ENCODE data around the gene SEL1L. TPM values are rescaled to one million over a fixed set of nuclear protein-coding genes. Genes with fewer than 3 reads are reported as not detected.
A peak's percentile ranks its signal among the peaks of the same experiment; 100 is the strongest.

Gene SEL1L
- polyA plus RNA-seq, 1 of the 3 experiments (the other 2 are of a cell fraction) = 13.8 TPM

DNA sequence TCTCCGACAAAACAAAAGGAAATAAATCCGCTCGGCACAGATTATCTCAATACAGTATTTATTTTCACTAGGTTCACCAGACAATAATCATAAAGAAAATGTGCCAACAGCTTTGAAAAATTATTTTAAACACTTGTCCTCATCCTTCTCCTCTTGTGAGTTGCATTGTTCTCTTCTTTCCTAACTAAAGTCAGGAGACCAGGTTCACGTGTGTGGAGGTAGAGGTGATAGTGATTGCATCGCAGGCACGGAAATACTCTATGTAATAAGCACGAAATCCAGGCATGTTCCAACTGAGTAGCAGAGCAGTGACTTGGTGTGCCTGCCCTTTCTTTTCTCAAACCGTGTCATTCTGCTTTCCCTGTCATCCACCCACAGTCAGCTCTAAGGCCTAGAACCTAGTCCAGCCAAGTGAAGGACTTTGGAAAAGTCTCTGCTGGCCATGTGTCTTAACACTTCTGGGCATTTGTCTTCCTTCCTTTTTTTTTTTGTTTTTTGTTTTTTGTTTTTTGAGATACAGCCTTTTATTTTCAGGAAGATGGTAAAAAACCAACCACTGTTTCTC is 939 bp upstream of the SEL1L start:
- Histone ChIP-seq H3K9ac (no peak overlapping the region), H3K9me2 (no peaks in the 10 kb centered on the region), H3K27me3 (ENCODE audit: insufficient read depth) (no peaks in the 10 kb centered on the region), H3K36me3 (replicated peaks in 1 of 2; ENCODE audit: control insufficient read depth in 1 of 2, insufficient read depth in 2 of 2, low read length in 1 of 2) (no peaks in the 10 kb centered on the region), H3F3A (replicated peaks; ENCODE audit: insufficient read depth) (no peaks in the 10 kb centered on the region), H3K9me3 (no peaks in the 10 kb centered on the region), H3K4me3 (ENCODE audit: low read depth in 2 of 2, low read length in 1 of 2) (no peak overlapping the region), H3K4me1 (ENCODE audit: control insufficient read depth in 1 of 2, insufficient read depth in 2 of 2, low read depth in 1 of 2, low read length in 1 of 2) (peaks cover 5 to 7% of the 10 kb centered on the region in 2 experiments; a peak in 3 of 4 replicates), H2AFZ (ENCODE audit: low read depth) (peak overlapping the region; percentile 60; the same call in 1 of the 2 replicates), H4K20me1 (ENCODE audit: insufficient read depth) (peaks cover 8% of the 10 kb centered on the region; the same call in 1 of the 2 replicates), H3K79me2 (ENCODE audit: insufficient read depth) (peaks cover 40% of the 10 kb centered on the region), H3K4me2 (no peak overlapping the region), H3K27ac (ENCODE audit: low read depth in 2 of 2, low read length in 1 of 2) (no peak overlapping the region)
- POLR2A ChIA-PET = no interaction called here
- TF ChIP-seq TAF1 (IDR thresholded peaks at IDR 0.05; ENCODE audit: borderline replicate concordance, low read depth, low read length) = no peak
- TF ChIP-seq, protein P1, sequence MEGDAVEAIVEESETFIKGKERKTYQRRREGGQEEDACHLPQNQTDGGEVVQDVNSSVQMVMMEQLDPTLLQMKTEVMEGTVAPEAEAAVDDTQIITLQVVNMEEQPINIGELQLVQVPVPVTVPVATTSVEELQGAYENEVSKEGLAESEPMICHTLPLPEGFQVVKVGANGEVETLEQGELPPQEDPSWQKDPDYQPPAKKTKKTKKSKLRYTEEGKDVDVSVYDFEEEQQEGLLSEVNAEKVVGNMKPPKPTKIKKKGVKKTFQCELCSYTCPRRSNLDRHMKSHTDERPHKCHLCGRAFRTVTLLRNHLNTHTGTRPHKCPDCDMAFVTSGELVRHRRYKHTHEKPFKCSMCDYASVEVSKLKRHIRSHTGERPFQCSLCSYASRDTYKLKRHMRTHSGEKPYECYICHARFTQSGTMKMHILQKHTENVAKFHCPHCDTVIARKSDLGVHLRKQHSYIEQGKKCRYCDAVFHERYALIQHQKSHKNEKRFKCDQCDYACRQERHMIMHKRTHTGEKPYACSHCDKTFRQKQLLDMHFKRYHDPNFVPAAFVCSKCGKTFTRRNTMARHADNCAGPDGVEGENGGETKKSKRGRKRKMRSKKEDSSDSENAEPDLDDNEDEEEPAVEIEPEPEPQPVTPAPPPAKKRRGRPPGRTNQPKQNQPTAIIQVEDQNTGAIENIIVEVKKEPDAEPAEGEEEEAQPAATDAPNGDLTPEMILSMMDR (IDR thresholded peaks at IDR 0.05) = no peak
- TF ChIP-seq SIN3A (IDR thresholded peaks at IDR 0.05; ENCODE audit: borderline replicate concordance, low read depth, low read length) = no peak
- TF ChIP-seq TEAD4 (IDR thresholded peaks at IDR 0.05; ENCODE audit: borderline replicate concordance, insufficient read depth) = no peak
- CTCF ChIA-PET = no interaction called here
- 86% methylated on average over 8 of the region's 8 CpGs for WGBS (ENCODE audit: low lambda C conversion rate)
- no peak for DNase-seq

DNA sequence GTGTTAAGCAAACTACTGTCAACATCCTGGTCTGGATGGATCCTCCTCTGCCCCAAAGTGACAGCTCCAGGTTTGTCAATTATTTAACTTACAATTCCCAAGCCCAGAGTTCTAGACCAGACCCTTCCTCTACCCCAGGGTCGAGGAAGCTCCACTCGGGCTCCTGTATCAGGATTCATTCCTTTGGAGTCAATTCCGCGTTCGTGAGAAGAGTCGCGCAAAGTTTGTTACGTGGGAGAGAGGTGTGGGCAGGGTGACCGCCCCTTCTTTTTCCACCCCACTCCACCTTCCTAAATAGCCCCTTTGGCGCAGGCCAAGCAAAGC is 479 bp downstream of the SEL1L start:
- ChIA-PET CTCF (interaction anchor here (1.0 kb wide), 1 partner anchor 29 kb away, joined by 3 read pairs; no protein-coding TSS in a partner anchor), POLR2A (no interaction called here)
- H3K4me3 ChIP-seq (ENCODE audit: low read depth in 2 of 2, low read length in 1 of 2) = peak overlapping the region; percentile 94 to 99
- peak overlapping the region; percentile 21 to 53; a peak in 2 of 4 replicates for H3K27ac ChIP-seq (ENCODE audit: low read depth in 2 of 2, low read length in 1 of 2)
- no peaks in the 10 kb centered on the region for H3K36me3 ChIP-seq (replicated peaks in 1 of 2; ENCODE audit: control insufficient read depth in 1 of 2, insufficient read depth in 2 of 2, low read length in 1 of 2)
- peaks cover 54% of the 10 kb centered on the region for H3K79me2 ChIP-seq (ENCODE audit: insufficient read depth)
- TF ChIP-seq CHD2 (IDR thresholded peaks at IDR 0.05; ENCODE audit: low read length, partially characterized antibody) = no peak
- TF ChIP-seq, protein P1 (IDR thresholded peaks at IDR 0.05) = no peak
- no peak for TF ChIP-seq NFIC (IDR thresholded peaks at IDR 0.05; ENCODE audit: borderline replicate concordance)
- no peaks in the 10 kb centered on the region for H3K27me3 ChIP-seq (ENCODE audit: insufficient read depth)
- peaks cover 8% of the 10 kb centered on the region; the same call in 1 of the 2 replicates for H4K20me1 ChIP-seq (ENCODE audit: insufficient read depth)
- H3F3A ChIP-seq (replicated peaks; ENCODE audit: insufficient read depth) = no peaks in the 10 kb centered on the region
- peak overlapping the region; percentile 71 for H3K9ac ChIP-seq
- no peaks in the 10 kb centered on the region for H3K9me2 ChIP-seq
- H3K4me1 ChIP-seq (ENCODE audit: control insufficient read depth in 1 of 2, insufficient read depth in 2 of 2, low read depth in 1 of 2, low read length in 1 of 2) = peaks cover 5 to 7% of the 10 kb centered on the region in 2 experiments; a peak in 3 of 4 replicates
- peak overlapping the region; percentile 91 for H3K4me2 ChIP-seq
- peak; percentile 1 for DNase-seq
- H3K9me3 ChIP-seq = no peaks in the 10 kb centered on the region
- H2AFZ ChIP-seq (ENCODE audit: low read depth) = peak overlapping the region; percentile 74
- WGBS (ENCODE audit: low lambda C conversion rate) = 0% methylated on average over 6 of the region's 10 CpGs

Data from SK-N-SH (cell line).